Parathyroid adenoma (tissue), 2 donors: ENCODE measurements around the gene ZNF337.

Experiments used
- H2AFZ ChIP-seq: fragments of 300-600 bp; sonication (generic); one replicate; pipeline ENCODE4 v1.7.0; 2017; ENCODE audit warnings: antibody characterized with exemption, mild to moderate bottlenecking
- H3K27ac ChIP-seq: fragments of 300-600 bp; sonication (generic); one replicate; pipeline ENCODE4 v1.7.0; 2017
- H3K27me3 ChIP-seq: fragments of 300-600 bp; sonication (generic); one replicate; pipeline ENCODE4 v1.7.0; 2017; ENCODE audit warnings: low read length; ENCODE audit not compliant: control insufficient read depth, insufficient read depth
- H3K36me3 ChIP-seq: fragments of 300-600 bp; sonication (generic); one replicate; pipeline ENCODE4 v1.7.0; 2017; ENCODE audit warnings: low read length; ENCODE audit not compliant: control insufficient read depth, insufficient read depth
- H3K4me1 ChIP-seq: fragments of 300-600 bp; sonication (generic); one replicate; pipeline ENCODE4 v1.7.0; 2017; ENCODE audit warnings: control low read depth
- H3K4me2 ChIP-seq: fragments of 300-600 bp; sonication (generic); one replicate; pipeline ENCODE4 v1.7.0; 2017; ENCODE audit warnings: low read length
- H3K4me3 ChIP-seq: fragments of 300-600 bp; sonication (generic); one replicate; pipeline ENCODE4 v1.7.0; 2017; ENCODE audit warnings: low read depth, low read length
- H3K79me2 ChIP-seq: fragments of 300-600 bp; sonication (generic); one replicate; pipeline ENCODE4 v1.7.0; 2017; ENCODE audit warnings: control low read depth
- H3K9ac ChIP-seq: fragments of 300-600 bp; sonication (generic); one replicate; pipeline ENCODE4 v1.7.0; 2017; ENCODE audit warnings: mild to moderate bottlenecking
- H3K9me3 ChIP-seq: fragments of 300-600 bp; sonication (generic); one replicate; pipeline ENCODE4 v1.7.0; 2017; ENCODE audit warnings: low read length; ENCODE audit not compliant: control insufficient read depth
- CTCF ChIP-seq: fragments of 300-600 bp; sonication (generic); IDR thresholded peaks from one replicate; pipeline ENCODE4 v1.7.0; 2017; ENCODE audit warnings: antibody characterized with exemption, mild to moderate bottlenecking
- donor health status: primary hyperparathyroidism.

ZNF337 gene

GRCh38 chr20:25695532-25696370, 902 bp downstream of the ZNF337 start:
- H3K4me3 ChIP-seq, result peak overlapping the region; percentile 78
- no peaks in the 10 kb centered on the region for H3K36me3 ChIP-seq
- H2AFZ ChIP-seq, result peak overlapping the region; percentile 96
- peak overlapping the region; percentile 70 for H3K4me2 ChIP-seq
- TF ChIP-seq CTCF, result no peak
- no peaks in the 10 kb centered on the region for H3K4me1 ChIP-seq
- H3K9ac ChIP-seq, result peak overlapping the region; percentile 78
- no peaks in the 10 kb centered on the region for H3K79me2 ChIP-seq
- no peaks in the 10 kb centered on the region for H3K9me3 ChIP-seq
- no peaks in the 10 kb centered on the region for H3K27me3 ChIP-seq
- H3K27ac ChIP-seq, result peak overlapping the region; percentile 80

DNA sequence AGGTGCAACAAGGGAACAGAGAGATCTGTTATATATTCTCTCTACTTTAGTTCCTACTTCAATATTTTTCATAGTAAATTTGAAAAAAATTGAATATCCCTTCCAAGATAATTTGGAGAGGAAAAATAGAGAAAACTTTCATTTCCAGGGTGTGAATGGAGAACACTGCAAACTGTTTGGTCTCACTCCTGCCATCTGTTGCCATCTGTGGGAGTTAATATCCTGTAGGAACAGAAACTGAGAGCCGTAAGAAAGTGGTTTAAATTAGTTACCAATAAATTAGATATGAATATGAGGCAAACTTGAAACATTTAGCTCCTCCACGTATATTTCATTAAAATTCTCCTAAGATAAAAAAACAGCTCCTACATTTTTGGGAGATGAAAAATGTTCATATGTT, 4.2 kb downstream of the ZNF337 start:
- Histone ChIP-seq H3K27ac (no peak overlapping the region), H3K79me2 (no peaks in the 10 kb centered on the region), H3K27me3 (no peaks in the 10 kb centered on the region), H3K9me3 (no peaks in the 10 kb centered on the region), H3K36me3 (no peaks in the 10 kb centered on the region), H3K4me1 (no peaks in the 10 kb centered on the region), H3K4me2 (no peak overlapping the region), H3K4me3 (no peak overlapping the region), H2AFZ (no peak overlapping the region), H3K9ac (no peak overlapping the region)
- TF ChIP-seq CTCF, result no peak

- Histone ChIP-seq H3K36me3 (no peaks in the 10 kb centered on the region), H3K27me3 (no peaks in the 10 kb centered on the region), H3K4me2 (no peak overlapping the region), H3K4me3 (no peak overlapping the region), H3K9me3 (no peaks in the 10 kb centered on the region), H3K9ac (no peak overlapping the region), H2AFZ (no peak overlapping the region), H3K79me2 (no peaks in the 10 kb centered on the region), H3K4me1 (peaks cover 4% of the 10 kb centered on the region), H3K27ac (no peak overlapping the region)
- no peak for TF ChIP-seq CTCF
These were observed 6.2 kb downstream of the ZNF337 start for GRCh38 chr20:25690427-25690826.

DNA sequence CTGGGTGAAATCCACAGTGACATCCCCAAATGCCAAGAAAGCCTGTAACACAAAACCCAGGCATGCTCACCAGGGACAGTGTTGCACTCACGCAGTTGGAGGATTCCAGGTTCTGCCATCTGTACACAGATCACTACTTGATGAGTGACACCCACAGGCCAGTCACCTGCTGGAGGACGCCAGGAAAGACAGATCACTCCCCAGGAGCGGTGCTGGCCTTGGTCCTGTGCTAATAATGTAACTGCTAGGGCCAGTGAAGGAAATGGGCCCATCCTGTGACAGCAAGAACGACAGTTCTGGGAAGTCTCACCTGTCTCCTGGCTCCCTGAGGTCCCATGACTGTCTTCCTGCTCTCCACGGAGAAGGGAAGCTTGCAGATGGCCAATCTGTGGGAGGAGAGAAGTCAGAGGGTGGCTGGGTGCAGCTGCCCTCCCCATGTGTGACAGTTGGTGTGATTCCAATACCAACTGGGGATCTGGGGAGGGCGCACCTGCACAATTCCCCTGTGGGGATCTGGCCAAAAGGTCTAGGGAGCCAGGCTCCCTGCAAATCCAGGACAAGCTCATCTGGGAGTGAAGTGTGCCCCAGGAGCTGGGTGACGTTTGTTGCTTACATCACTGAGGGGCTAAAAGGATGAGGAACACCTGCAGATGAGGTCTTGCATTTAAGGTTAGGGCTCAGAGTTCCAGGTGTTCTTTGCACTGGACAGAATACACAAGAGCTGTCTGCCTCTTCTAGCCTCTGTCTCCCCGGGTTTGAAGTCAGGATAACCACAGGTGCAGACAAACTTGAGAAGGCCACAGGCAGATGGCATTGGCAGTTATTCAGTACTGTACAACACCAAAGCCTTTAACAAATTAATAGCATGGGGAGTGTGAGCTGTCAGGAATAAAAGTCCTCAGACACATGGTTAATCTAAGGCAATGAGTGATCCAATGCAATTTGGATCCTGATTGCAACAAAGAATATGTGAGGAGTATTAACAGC, 10.3 kb downstream of the ZNF337 start:
- H3K27me3 ChIP-seq, result no peaks in the 10 kb centered on the region
- H3K4me3 ChIP-seq, result no peak overlapping the region
- H3K9ac ChIP-seq, result no peak overlapping the region
- H3K9me3 ChIP-seq, result no peaks in the 10 kb centered on the region
- H3K27ac ChIP-seq, result no peak overlapping the region
- no peak for TF ChIP-seq CTCF
- peak overlapping the region; percentile 12 for H2AFZ ChIP-seq
- H3K4me1 ChIP-seq, result peaks cover 4% of the 10 kb centered on the region
- H3K36me3 ChIP-seq, result no peaks in the 10 kb centered on the region
- H3K79me2 ChIP-seq, result no peaks in the 10 kb centered on the region
- H3K4me2 ChIP-seq, result no peak overlapping the region
